OCI-LY1 (cell line): Measurements from ENCODE around the gene CCT8.

Source experiments
- H2AFZ ChIP-seq: fragments of 200-600 bp; sonication (generic), shearing (Covaris generic); 2 replicates; pipeline ENCODE4 v1.6.0; 2014; ENCODE audit warnings: antibody characterized with exemption, mild to moderate bottlenecking, low read length
- H3F3A ChIP-seq: fragments of 200-600 bp; sonication (generic), shearing (Covaris generic); 2 replicates; pipeline ENCODE4 v1.6.0; 2014; ENCODE audit warnings: mild to moderate bottlenecking, antibody characterized with exemption, low read length, moderate library complexity; ENCODE audit not compliant: insufficient read depth
- H3K27ac ChIP-seq: fragments of 200-600 bp; sonication (generic); 2 replicates; pipeline ENCODE4 v1.5.1; 2014; ENCODE audit warnings: low read length, mixed run types, mild to moderate bottlenecking, low read depth; ENCODE audit not compliant: poor library complexity, severe bottlenecking
- H3K27me3 ChIP-seq: fragments of 200-600 bp; sonication (generic); 2 replicates; pipeline ENCODE4 v1.6.0; 2014; ENCODE audit warnings: antibody characterized with exemption, mild to moderate bottlenecking, low read length, moderate library complexity; ENCODE audit not compliant: insufficient read depth
- H3K36me3 ChIP-seq: fragments of 200-600 bp; sonication (generic); 2 replicates; pipeline ENCODE4 v1.6.1; 2014; ENCODE audit warnings: mild to moderate bottlenecking, antibody characterized with exemption, low read length, moderate library complexity, mixed read lengths; ENCODE audit not compliant: insufficient read depth
- H3K4me1 ChIP-seq: fragments of 200-600 bp; sonication (generic); 2 replicates; pipeline ENCODE4 v1.5.1; 2014; ENCODE audit warnings: mild to moderate bottlenecking, low read length, moderate library complexity; ENCODE audit not compliant: insufficient read depth, severe bottlenecking
- H3K4me2 ChIP-seq: fragments of 200-600 bp; sonication (generic), shearing (Covaris generic); 2 replicates; pipeline ENCODE4 v1.6.1; 2014; ENCODE audit warnings: low read length
- H3K4me3 ChIP-seq: fragments of 200-600 bp; sonication (generic); 2 replicates; pipeline ENCODE4 v1.5.1; 2014; ENCODE audit warnings: low read length, low read depth, mild to moderate bottlenecking, mixed read lengths; ENCODE audit not compliant: poor library complexity, severe bottlenecking
- H3K79me2 ChIP-seq: fragments of 200-600 bp; shearing (Covaris generic); 2 replicates; pipeline ENCODE4 v1.6.1; 2016; ENCODE audit warnings: mixed run types, low read length, mixed read lengths; ENCODE audit not compliant: insufficient read depth
- H3K9ac ChIP-seq: fragments of 200-600 bp; sonication (generic), shearing (Covaris generic); 2 replicates; pipeline ENCODE4 v1.6.1; 2014; ENCODE audit warnings: mild to moderate bottlenecking, low read length, mixed read lengths
- H3K9me2 ChIP-seq: fragments of 200-600 bp; sonication (generic), shearing (Covaris generic); 2 replicates; pipeline ENCODE4 v1.6.1; 2014; ENCODE audit warnings: low read depth, mild to moderate bottlenecking, low read length, mixed read lengths
- H3K9me3 ChIP-seq: fragments of 200-600 bp; shearing (Covaris generic); 2 replicates; pipeline ENCODE4 v1.6.1; 2014; ENCODE audit warnings: low read length, mixed read lengths
- H4K20me1 ChIP-seq: fragments of 200-600 bp; sonication (generic), shearing (Covaris generic); 2 replicates; pipeline ENCODE4 v1.6.0; 2016; ENCODE audit warnings: mild to moderate bottlenecking, low read length; ENCODE audit not compliant: insufficient read depth
- EZH2 ChIP-seq: fragments of 200-600 bp; sonication (generic), shearing (Covaris generic); IDR thresholded peaks from 2 replicates; pipeline ENCODE4 v1.8.0; 2017; ENCODE audit warnings: borderline replicate concordance, mixed run types, mild to moderate bottlenecking, antibody characterized with exemption, low read length, moderate library complexity, mixed read lengths
- TF ChIP-seq, protein P1 (sequence below): fragments of 200-600 bp; sonication (generic), shearing (Covaris generic); IDR thresholded peaks from 2 replicates; pipeline ENCODE4 v1.5.1; 2017; ENCODE audit warnings: mild to moderate bottlenecking, antibody characterized with exemption, low read length, moderate library complexity, mixed read lengths

Gene CCT8

DNA sequence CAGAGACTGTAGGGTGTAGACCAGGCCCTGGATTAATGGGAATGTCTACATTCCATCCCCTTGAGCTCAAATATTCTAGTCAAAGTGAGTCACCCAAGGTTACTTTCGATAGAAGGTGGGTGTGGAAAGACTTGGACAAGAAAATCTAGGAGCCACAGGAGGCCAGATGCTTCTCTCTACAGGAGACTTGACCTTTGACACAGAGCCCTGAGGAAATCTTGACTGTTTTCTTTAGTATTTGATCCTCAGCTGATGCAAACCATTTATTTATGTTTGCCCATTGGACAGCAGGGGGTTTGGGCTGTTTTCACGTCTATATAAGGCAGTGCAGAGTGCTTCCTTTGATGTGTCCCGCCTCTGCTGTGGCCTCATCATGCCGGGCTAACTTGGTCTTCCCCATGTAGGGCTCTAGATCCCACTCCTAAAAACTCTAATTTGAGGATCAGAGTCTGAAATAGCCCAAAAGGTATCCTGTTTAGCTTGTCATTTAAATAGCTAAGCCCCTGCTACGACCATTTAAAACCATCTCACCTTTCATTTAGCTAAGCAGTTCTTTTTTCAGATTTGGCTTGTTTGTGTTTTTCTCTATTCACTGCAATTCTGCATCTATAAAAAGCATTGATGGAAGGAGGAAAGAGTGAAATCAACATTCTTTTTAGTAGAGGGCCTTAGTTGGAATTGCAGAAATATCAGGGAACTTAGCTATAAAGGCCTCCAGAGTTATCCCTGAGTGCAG, 41.5 kb upstream of the CCT8 start:
- Histone ChIP-seq H3K9ac (no peak overlapping the region), H3K79me2 (no peaks in the 10 kb centered on the region), H3K27me3 (no peaks in the 10 kb centered on the region), H4K20me1 (no peaks in the 10 kb centered on the region), H3F3A (no peaks in the 10 kb centered on the region), H3K4me1 (peaks cover 9% of the 10 kb centered on the region), H3K9me2 (no peaks in the 10 kb centered on the region), H3K4me2 (no peak overlapping the region), H3K9me3 (no peaks in the 10 kb centered on the region), H2AFZ (no peak overlapping the region), H3K4me3 (no peak overlapping the region), H3K27ac (no peak overlapping the region), H3K36me3 (no peaks in the 10 kb centered on the region)
- TF ChIP-seq, protein P1, sequence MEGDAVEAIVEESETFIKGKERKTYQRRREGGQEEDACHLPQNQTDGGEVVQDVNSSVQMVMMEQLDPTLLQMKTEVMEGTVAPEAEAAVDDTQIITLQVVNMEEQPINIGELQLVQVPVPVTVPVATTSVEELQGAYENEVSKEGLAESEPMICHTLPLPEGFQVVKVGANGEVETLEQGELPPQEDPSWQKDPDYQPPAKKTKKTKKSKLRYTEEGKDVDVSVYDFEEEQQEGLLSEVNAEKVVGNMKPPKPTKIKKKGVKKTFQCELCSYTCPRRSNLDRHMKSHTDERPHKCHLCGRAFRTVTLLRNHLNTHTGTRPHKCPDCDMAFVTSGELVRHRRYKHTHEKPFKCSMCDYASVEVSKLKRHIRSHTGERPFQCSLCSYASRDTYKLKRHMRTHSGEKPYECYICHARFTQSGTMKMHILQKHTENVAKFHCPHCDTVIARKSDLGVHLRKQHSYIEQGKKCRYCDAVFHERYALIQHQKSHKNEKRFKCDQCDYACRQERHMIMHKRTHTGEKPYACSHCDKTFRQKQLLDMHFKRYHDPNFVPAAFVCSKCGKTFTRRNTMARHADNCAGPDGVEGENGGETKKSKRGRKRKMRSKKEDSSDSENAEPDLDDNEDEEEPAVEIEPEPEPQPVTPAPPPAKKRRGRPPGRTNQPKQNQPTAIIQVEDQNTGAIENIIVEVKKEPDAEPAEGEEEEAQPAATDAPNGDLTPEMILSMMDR: no peak
- TF ChIP-seq EZH2: no peak

- Histone ChIP-seq H3K27ac (no peak overlapping the region), H3K4me2 (no peak overlapping the region), H3K4me3 (no peak overlapping the region), H3K9me2 (no peaks in the 10 kb centered on the region), H3K9me3 (no peaks in the 10 kb centered on the region), H3K27me3 (no peaks in the 10 kb centered on the region), H3K36me3 (no peaks in the 10 kb centered on the region), H3F3A (no peaks in the 10 kb centered on the region), H3K4me1 (no peaks in the 10 kb centered on the region), H3K79me2 (no peaks in the 10 kb centered on the region), H2AFZ (no peak overlapping the region), H3K9ac (no peak overlapping the region), H4K20me1 (no peaks in the 10 kb centered on the region)
- no peak for TF ChIP-seq EZH2
- TF ChIP-seq, protein P1: no peak
Measured at GRCh38 chr21:29105218-29105617, 31.8 kb upstream of the CCT8 start.

DNA sequence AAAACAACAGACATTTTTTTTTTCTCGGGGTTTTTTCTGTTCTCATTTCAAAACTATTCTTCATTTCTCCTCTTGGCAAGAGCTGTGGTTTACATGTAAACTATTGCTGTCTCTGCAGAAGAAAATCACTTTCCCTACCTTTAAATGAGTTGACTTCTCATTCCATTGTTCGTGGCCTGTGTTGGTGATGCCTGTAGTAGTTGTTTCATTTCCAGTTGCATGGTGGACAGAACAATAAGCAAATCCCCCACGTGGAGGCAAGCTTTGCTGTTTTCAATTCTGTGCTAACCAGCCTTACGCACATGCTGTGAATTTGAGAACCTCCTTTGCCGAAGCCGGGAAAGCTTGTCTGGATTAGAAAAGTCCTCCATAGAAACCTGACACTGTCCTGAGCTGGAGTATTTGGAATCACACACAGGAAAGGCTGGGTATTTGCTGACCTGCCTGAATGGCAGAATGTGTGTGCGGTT, 30.8 kb upstream of the CCT8 start:
- Histone ChIP-seq H3K27me3 (no peaks in the 10 kb centered on the region), H3K9me3 (no peaks in the 10 kb centered on the region), H3K9ac (no peak overlapping the region), H3K27ac (no peak overlapping the region), H3K79me2 (no peaks in the 10 kb centered on the region), H3K4me1 (no peaks in the 10 kb centered on the region), H2AFZ (no peak overlapping the region), H3K36me3 (no peaks in the 10 kb centered on the region), H3K4me2 (no peak overlapping the region), H3K4me3 (no peak overlapping the region), H3F3A (no peaks in the 10 kb centered on the region), H3K9me2 (no peaks in the 10 kb centered on the region), H4K20me1 (no peaks in the 10 kb centered on the region)
- TF ChIP-seq, protein P1: no peak
- TF ChIP-seq EZH2: no peak
